OCI-LY1 (cell line): ENCODE measurements around the gene KCNIP4.

Experiments used
- CTCF ChIP-seq: fragments of 200-600 bp; sonication (generic), shearing (Covaris generic); IDR thresholded peaks from 2 replicates; pipeline ENCODE4 v1.5.1; 2017; ENCODE audit warnings: mild to moderate bottlenecking, antibody characterized with exemption, low read length, moderate library complexity, mixed read lengths
- EZH2 ChIP-seq: fragments of 200-600 bp; sonication (generic), shearing (Covaris generic); IDR thresholded peaks from 2 replicates; pipeline ENCODE4 v1.8.0; 2017; ENCODE audit warnings: borderline replicate concordance, mixed run types, mild to moderate bottlenecking, antibody characterized with exemption, low read length, moderate library complexity, mixed read lengths

DNA sequence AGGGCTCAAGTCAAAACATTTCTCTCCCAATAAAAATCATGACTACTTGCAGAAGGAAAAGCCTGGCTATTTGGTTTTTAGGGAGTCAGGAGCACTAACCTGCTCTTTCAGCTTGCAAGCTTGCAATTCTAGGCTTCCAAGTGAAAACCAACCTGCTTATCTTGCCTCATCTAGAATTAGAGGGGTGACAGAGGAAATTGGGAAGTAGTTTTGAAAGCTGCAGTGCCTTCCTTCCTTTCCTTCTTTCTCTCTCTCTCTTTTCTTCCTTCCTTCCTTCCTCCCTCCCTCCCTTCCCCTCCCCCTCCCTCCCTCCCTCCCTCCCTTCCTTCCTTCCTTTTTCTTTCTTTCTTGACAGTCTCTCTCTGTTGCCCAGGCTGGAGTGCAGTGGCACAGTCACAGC, 417.5 kb downstream of the KCNIP4 start:
- TF ChIP-seq CTCF (no peak), EZH2 (no peak)
